Lower leg skin (tissue), 3 donors: ENCODE data around the gene ASXL2.

ENCODE experiments used
- CTCF ChIP-seq, 3 donors: fragments of 450-650 bp; IDR thresholded peaks; one replicate each; pipeline ENCODE4 v1.5.1; 2016; ENCODE audit warnings: antibody characterized with exemption in 3 of 3, mild to moderate bottlenecking in 3 of 3, moderate library complexity in 2 of 3
- POLR2A ChIP-seq, 2 donors: fragments of 450-650 bp; IDR thresholded peaks; one replicate each; pipeline ENCODE4 v1.6.1; 2016 to 2017; ENCODE audit warnings: antibody characterized with exemption in 2 of 2, mild to moderate bottlenecking in 1 of 2, moderate library complexity in 1 of 2

DNA sequence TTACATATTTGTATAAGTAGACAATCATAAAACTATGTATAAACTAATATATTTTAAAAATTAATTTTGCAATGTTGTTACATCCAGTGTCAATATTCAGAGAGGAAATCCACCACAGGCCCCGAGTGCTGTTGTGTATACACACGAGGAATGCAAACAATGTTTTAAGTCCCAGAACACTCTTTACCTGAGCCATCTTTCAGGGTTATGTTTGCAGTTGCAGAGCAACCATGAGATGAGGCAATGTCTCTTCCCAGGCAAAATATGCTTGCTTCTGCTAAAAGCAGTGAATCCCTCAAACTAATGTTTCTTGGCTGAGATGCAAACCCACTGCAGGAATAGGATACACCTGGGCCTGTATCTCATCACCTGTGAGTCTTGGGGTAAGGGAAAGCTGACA, 91.3 kb downstream of the ASXL2 start:
- TF ChIP-seq CTCF (IDR thresholded peaks at IDR 0.05), result no peak
- no peak for TF ChIP-seq POLR2A (IDR thresholded peaks at IDR 0.05)
